Neural progenitor cell (in vitro differentiated cells): Measurements from ENCODE around the gene IL11RA.

Experiments
- EZH2 ChIP-seq: fragments of 200-600 bp; sonication (generic); IDR thresholded peaks from 2 replicates; pipeline ENCODE4 v1.6.1; 2017; ENCODE audit warnings: antibody characterized with exemption, mild to moderate bottlenecking, moderate library complexity
- EZH2phosphoT487 ChIP-seq: fragments of 200-600 bp; sonication (generic); IDR thresholded peaks from 2 replicates; pipeline ENCODE4 v1.6.1; 2017; ENCODE audit warnings: antibody characterized with exemption
- TF ChIP-seq, protein P1 (sequence below): fragments of 200-600 bp; sonication (generic); IDR thresholded peaks from 2 replicates; pipeline ENCODE4 v1.5.1; 2017; ENCODE audit warnings: antibody characterized with exemption, mild to moderate bottlenecking

DNA sequence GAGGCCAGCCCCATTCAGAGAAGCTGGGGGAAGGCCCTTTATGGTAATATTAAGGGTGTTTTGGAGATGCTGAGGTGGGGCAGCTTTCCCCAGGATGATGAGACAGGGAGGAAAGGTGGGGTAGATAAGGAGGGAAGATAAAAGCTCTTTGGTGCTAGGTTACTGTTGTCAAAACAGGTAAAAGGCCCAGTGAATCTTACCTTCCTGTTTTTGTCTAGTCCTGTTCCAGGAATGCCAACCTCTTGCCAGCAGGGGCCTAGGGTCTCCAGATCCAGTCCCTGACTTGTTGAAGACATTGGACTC is 11.3 kb downstream of the IL11RA start:
- TF ChIP-seq, protein P1, sequence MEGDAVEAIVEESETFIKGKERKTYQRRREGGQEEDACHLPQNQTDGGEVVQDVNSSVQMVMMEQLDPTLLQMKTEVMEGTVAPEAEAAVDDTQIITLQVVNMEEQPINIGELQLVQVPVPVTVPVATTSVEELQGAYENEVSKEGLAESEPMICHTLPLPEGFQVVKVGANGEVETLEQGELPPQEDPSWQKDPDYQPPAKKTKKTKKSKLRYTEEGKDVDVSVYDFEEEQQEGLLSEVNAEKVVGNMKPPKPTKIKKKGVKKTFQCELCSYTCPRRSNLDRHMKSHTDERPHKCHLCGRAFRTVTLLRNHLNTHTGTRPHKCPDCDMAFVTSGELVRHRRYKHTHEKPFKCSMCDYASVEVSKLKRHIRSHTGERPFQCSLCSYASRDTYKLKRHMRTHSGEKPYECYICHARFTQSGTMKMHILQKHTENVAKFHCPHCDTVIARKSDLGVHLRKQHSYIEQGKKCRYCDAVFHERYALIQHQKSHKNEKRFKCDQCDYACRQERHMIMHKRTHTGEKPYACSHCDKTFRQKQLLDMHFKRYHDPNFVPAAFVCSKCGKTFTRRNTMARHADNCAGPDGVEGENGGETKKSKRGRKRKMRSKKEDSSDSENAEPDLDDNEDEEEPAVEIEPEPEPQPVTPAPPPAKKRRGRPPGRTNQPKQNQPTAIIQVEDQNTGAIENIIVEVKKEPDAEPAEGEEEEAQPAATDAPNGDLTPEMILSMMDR, result no peak
- no peak for TF ChIP-seq EZH2phosphoT487
- TF ChIP-seq EZH2, result no peak
